Fibroblast of villous mesenchyme (primary cell): Measurements from ENCODE around the gene GALNT10. TPM values are rescaled to one million over a fixed set of nuclear protein-coding genes. Genes with fewer than 3 reads are reported as not detected.

Experiments used
- DNase-seq: peaks from one replicate; pipeline ENCODE4 v3.0.0-alpha.2; 2010; ENCODE audit warnings: low read depth
- H3K4me3 ChIP-seq: 2 replicates; pipeline ENCODE4 v1.5.1; 2011; ENCODE audit warnings: low read depth, mild to moderate bottlenecking, low read length
- CTCF ChIP-seq: IDR thresholded peaks from 2 replicates; pipeline ENCODE4 v1.5.1; 2012; ENCODE audit warnings: low read depth, mild to moderate bottlenecking, low read length; ENCODE audit not compliant: insufficient read depth
- total RNA-seq: library from RNA; depleted of rRNA; stranded (reverse); fragments of >200 nt; gene quantifications from 2 replicates; pipeline ENCODE4 v1.2.3, GENCODE V29; 2012

Gene GALNT10
- total RNA-seq, 1 donor, result 40.6 TPM

- no peak for DNase-seq
- no peak overlapping the region for H3K4me3 ChIP-seq
- TF ChIP-seq CTCF, result no peak
Observed at GRCh38 chr5:154234551-154234950, 44.0 kb downstream of the GALNT10 start.

GRCh38 chr5:154236011-154236410, 45.5 kb downstream of the GALNT10 start:
- DNase-seq, result no peak
- no peak for TF ChIP-seq CTCF
- no peak overlapping the region for H3K4me3 ChIP-seq

GRCh38 chr5:154236536-154237375, 46.2 kb downstream of the GALNT10 start:
- TF ChIP-seq CTCF, result no peak
- H3K4me3 ChIP-seq, result no peak overlapping the region
- DNase-seq, result no peak

GRCh38 chr5:154237376-154237743, 46.8 kb downstream of the GALNT10 start:
- no peak overlapping the region for H3K4me3 ChIP-seq
- no peak for TF ChIP-seq CTCF
- DNase-seq, result no peak

GRCh38 chr5:154237946-154238345, 47.4 kb downstream of the GALNT10 start:
- DNase-seq, result no peak
- H3K4me3 ChIP-seq, result no peak overlapping the region
- no peak for TF ChIP-seq CTCF

GRCh38 chr5:154238776-154239481, 48.4 kb downstream of the GALNT10 start:
- H3K4me3 ChIP-seq, result no peak overlapping the region
- TF ChIP-seq CTCF, result no peak
- no peak for DNase-seq
